NCI-H1694 treated with DMSO at 0.1 percent for 48 hours (cell line): ENCODE data around the gene HDAC4.

Experiments
- DNase-seq: peaks from one replicate; lab custom pipeline; 2025; lab: John Stamatoyannopoulos, UW

The HDAC4 gene

DNA sequence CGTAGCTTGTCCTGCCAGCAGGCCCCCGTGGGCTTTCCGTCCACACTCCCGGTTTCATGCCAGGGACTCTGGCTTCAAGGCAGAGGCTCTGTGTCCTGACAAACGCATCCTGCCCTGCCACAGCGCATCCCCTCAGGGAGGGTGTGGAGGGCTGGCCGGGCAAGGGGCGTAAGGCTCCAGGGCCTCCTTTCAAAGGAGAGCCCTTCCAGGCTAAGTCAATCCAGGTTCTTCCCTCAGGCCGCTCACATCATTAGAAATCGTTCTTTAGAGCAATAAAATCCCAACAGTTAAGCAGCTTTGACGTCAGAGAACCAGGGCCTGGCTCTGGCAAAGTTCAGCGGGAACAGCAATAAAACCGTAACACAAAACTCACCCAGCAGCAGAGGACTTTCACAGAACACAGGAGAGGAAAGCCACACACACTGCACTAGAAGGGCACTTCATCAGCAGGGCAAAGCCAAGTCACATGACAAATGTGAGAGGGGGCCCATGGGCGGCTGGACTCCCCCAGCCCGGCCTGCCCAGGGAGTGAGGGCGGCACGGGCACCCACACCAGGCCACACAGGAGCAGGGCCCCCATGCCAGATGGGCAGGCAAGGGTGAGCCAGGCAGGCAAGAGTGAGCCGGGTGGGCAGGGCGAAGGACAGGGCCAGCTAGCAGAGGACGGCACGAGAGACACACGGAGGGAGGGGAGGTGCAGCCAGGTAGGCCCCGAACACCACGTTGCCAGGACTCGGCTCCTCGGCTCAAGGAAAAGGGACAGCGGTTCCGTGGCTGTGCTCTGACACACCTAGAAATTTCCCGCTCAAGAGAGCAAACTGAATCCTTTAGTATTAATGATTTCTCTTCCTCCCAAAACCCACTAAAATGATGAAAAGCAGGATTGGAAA, 52.0 kb downstream of the HDAC4 start:
- no peak for DNase-seq

DNA sequence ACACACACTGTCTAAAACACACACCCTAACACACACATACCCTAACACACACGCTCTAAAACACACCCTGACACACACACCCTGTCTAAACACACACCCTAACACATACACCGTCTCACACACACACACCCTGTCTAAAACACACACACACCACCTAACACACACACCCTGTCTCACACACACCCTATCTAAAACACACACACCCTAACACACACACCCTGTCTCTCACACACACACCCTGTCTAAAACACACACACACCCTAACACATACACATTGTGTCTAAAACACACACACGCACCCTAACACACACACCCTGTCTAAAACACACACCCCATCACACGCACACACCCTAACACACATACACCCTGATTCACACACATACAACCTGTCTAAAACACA, 54.1 kb downstream of the HDAC4 start:
- no peak for DNase-seq

DNA sequence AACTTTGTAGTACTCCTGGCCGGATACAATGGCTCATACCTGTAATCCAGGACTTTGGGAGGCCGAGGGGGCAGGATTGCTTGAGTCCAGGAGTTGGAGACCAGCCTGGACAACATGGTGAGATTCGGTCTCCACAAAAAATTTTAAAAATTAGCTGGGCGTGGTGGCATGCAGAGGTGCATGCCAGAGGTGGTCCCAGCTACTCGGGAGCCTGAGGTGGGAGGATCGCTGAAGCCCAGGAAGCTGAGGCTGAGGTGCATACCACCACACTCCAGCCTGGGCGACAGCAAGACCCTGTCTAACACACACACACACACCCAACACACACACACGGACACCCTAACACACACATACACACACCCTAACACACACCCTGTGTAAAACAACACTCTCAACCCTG, 55.6 kb downstream of the HDAC4 start:
- no peak for DNase-seq

DNA sequence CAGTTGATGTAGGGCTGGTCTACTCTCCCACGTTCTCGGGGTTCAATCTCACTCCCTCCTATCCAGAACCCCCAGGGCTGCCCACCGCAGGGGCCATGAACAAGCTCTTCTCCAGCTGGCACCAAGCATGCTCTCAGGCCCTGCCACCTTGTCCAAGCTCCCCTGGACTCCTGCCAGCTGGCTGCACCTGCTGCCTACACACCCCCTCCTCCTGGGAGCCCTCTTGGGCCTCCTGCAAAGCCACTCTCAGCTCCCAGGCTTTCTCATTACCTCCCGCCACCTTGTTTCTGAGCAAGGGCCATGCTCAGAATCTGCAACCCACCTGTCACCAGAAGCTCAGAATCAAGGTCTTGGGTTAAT, 56.0 kb downstream of the HDAC4 start:
- no peak for DNase-seq

DNA sequence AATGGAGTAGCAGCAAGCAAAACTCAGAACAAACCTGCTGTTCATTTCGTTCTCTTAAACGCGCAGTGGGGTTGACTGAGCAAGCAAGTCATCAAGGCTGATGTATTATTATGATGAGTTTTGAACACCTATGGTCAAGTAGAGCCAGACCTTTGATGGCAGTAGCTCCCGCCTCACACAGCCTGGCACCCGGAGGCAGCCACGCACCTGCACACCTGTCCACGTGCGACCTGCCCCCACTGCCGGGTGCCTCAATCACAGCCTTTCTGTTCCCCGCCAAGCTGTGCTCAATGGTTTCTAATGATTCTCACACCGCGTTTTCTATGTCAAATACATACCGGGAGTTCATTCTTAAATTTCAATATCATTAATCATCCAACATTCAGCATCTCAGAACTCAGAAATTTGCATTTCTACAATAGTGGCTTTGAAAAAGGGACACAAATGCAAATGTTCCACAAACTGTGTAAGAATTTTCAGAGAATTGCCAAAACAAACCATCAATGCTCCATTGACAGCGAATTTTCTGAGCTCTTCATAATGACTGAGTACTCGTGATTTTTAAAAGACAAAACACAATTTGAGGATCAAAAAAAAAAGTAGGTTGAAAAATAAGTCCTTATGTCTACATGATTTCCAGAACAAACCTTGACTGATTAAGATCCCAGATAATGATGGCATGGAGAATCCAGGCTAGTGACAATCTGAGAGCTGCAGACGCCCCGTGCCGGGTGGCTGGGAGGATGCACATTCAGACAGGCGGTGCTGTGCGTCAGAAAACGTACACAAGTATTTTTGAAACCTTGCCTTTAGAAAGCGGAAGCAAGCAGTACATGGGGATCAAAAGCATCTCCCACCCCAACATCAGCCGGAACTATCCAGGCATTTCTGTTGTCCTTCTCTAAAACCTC, 56.6 kb downstream of the HDAC4 start:
- DNase-seq, result no peak

DNA sequence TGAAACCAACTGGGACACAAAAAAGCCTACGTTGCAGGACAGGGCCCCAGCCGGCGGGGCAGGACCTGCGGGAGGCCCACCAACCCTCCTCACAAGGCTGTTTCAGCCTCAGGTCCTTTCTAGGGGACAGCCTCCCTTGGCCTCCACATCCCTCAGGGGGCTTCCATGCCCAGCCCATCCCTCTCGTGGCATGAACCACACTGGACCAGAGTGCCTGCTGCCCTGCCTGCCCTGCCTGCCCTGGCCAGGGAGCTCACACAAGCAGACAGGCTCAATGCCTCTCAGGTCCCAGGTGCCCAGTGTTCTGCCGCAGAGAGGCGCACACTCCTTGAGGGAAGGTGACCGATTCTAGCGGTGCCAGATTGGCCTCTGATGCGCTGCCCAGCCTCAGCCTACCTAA, 57.4 kb downstream of the HDAC4 start:
- DNase-seq, result no peak

DNA sequence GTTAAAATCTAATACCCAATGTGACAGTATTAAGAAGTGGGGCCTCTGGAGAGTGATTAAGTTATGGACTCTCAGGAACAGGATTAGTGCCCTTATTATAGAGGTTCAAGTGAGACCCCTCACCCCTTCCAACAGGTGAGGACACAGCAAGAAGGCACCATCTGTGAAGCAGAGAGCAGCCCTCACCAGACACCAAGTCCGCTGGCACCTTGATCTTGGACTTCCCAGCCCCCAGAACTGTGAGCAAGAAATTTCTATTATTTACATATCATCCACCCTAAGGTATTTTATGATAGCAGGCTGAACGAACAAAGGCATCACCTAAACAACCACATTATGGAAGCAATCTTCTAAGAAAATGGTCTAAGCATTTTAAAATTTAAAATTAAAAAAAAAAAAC, 59.0 kb downstream of the HDAC4 start:
- no peak for DNase-seq

DNA sequence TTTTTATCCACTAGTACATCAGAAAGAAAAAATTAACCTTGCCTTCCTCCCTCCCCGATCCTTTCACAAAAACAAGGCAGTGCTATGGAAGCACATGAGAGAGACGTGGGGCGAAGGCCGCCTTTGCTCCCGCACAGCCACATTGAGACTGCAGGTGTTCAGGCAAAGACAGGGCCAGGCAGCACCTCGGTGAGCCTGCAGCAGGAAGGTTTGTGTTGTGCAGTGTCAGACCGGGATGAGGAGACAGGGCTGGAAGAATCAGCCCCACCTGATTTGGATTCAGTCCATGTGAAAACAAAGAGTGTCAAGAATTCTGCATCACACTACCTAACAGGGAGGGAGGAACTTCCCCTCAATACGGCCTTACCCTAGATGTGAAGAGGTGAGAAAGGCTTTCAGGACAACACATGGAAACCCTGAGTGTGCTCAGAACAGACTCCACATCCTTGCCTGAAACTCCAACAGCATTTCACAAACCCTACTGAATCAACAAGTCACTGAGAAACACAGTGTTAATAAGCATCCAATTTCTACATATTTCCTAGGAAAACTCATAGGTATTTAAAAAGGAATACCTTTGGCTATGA, 59.6 kb downstream of the HDAC4 start:
- no peak for DNase-seq

DNA sequence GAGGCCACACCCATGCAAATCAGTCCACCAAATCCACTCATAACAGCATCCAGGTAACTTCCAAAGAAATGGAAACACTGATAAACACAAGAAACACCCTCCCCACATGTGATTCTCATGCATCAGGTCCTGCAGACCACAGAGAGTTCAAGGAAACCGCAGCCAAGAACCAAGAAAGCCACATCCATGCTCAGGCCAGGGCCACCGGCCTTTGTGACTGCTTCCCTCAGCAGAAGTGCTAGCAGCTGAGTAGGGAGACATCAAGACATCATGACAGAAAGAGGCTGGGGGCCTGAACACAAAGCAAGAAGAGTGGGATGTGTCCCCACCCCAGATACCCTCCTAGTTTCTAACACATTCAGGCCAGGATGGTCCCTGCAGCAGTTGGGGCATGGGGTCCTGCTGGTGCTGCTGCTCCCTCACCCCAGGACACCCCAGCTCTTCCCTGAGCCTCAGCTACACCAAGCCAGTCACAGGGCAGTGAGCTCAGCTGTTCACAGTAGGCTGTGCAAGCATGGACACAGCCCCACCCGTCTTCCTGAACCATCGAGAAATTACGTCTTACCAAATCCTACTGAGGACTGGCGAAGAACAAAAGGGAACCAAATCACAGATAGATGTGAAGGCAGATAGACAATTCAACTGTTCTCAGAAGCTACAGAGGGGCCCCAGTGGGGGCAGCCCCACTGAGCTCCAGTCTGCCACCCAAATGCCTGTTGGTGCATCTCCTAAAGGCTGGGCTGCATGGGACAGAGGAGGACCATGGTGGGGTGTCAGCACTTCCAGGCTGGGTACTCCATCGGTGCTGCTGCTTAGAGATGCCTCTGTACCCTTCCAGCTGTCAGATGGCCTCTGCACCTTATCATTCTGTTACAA, 60.9 kb downstream of the HDAC4 start:
- no peak for DNase-seq

DNA sequence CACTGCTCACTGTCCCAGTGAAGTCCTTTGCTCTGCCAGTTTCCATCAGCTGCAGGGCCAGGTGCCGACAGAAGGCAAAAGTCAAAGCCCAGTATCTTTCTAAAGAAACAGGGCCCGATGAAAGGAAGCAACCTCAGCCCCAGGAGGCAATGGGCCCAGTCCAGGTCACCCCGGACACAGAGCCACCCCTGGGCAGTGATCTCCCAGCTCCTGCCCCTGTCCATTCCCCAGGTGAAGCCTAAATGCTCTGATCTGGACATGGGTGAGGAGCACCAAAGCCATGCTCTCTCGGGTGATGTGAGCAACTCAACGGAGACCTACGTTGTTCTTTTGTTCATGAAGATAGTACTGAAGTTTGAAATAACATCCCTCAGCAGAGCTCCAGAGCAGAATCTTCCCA, 61.6 kb downstream of the HDAC4 start:
- no peak for DNase-seq

DNA sequence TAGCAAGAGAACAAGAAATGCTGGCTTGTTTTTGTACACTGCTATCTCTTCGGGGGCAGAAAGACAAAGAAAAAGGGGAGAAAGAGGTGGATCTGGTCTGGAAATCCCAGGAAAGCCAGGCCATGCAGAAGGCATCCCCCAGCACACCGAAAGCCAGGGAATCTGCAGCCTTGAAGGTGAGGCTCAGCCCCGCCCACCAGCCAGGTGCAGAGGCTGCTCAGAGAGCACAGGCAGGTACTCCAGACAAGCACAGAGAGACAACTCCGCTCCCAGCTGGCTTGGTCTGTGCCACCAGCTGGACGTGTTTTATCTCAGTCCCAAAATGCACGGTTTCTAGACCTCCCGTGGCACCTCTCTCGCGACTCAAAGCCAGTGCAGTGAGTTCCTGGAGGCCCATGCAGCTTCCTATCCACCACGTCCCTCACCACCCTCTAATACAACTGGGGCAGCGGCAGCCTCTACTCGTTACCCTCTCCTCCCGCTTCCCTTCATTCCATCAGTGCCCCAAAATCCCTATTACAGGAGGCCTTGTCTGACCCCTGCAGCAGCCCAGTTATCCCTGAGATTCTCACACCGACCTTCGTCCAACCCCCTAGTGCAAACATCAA, 62.8 kb downstream of the HDAC4 start:
- DNase-seq, result no peak

DNA sequence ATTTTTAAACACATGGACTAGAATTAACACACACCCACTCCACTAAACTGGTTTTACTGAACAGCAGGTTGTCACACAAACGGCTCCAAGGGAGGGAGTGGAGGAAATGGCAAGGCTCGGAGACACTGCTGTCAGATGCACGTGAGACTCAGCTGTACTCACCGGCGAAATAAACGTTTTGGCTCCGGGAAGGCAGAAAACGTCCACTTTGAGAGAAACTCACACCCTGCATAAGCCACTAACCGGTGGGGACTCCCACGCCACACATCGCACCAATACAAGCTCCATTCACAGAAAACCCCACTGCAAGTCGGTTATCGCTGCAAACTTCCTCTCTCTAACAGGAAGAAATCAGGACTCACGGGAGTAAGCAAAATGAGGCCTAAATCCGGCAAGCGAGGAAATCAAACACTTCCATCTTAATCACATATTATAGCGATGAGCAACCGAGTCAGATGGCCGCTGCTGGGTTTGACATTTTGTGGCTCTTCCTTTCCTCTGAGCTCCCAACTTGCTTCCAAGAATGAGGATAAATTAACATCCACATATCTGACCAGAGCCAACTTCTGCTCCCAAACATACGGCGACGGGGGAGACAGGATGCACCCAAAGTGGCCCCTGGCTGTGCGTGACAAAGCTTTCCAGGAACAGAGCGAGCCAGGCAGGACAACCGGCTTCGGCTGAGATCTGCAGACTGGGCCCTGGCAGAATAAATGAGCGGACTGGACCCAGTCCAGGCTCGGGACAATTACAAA, 63.5 kb downstream of the HDAC4 start:
- DNase-seq, result no peak

DNA sequence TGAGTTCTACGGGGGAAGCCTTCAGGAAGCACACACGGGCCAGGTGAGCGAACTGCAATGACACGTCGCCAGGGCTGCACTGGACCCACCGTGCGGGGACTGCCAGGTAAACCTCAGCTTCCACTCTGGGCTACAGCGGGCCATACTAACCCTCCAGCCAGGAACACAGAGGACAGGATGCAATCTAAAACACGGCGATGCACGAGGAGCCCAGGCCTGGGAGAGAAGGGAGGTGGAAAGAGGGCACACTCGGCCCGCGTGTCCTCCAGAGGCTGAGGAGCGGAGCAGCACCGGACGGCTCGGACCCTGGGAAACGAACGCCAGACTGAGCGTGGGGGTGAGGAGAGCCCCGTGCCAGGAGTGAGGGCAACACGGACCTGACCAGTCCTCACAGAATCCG, 69.3 kb downstream of the HDAC4 start:
- no peak for DNase-seq

DNA sequence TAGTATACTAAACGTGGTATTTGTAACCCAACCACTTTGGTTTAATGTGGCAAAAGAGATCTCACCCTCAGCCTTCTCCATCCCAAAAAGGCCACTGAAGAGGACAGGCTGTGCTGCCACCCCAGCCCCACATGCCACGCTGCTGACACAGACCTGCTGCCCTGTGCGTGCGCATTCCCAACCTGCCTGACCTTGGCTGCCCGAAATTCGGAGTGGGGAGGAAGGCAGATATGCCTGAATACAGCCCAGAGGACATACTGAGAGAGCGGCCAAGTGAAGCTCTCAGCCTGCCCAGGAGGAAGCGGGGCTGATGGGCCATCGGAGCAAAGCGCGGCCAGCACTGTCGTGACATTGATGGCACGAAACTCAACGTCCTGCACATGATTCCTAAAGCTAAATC, 70.0 kb downstream of the HDAC4 start:
- no peak for DNase-seq

DNA sequence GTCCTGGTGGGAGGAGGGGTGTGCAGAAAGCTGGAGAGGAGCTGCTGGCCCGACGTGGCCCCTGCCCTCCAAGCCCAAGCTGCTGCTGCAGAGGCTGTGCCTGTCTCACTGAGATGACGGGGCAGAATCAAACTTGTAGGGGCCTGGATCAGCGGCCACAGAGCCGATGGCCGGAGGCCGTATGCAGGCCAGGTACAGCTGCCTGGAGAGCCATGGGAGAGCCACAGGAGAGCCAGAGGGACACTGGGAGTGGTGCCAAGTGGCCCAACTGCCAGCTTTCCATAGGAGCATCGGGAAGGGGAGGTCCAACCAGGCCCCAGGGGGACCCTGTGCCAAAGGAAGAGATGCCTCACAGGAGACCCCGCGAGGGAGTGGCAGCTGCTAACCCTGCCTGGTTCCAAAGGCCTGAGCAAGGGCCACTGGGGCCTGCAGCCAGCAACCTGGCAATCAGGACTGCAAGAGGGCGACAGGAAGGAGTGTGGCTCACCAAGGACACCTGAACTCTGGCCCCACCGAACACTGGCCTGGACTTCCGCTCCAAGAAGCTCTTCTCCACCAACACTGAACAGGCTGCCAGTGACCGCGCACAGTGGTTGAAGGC, 70.7 kb downstream of the HDAC4 start:
- no peak for DNase-seq

DNA sequence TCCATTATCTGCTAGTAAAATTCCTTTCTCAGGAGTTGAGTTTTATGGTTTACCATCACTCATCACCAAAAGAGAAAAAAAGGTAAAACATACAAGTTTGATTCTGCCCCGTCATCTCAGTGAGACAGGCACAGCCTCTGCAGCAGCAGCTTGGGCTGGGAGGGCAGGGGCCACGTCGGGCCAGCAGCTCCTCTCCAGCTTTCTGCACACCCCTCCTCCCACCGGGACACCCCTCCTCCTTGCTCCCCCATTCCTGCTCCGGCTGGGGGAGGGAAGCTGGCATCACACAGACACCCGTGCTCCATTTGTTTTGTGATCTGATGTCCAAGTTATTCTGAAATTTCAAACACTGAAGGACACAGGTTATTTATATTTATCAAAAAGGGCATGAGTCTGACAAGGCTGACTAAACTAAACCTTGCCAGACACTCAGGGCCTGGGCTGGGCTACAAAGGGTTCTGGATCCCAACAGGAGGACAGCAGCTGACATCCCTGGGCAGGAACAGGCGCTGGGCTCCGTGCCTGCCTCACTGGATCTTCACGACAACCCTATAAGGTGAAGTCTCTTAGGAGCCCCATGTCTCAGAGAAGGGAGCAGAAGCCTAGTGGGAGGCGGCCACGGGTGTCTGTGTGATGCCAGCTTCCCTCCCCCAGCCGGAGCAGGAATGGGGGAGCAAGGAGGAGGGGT, 71.4 kb downstream of the HDAC4 start:
- DNase-seq, result no peak

DNA sequence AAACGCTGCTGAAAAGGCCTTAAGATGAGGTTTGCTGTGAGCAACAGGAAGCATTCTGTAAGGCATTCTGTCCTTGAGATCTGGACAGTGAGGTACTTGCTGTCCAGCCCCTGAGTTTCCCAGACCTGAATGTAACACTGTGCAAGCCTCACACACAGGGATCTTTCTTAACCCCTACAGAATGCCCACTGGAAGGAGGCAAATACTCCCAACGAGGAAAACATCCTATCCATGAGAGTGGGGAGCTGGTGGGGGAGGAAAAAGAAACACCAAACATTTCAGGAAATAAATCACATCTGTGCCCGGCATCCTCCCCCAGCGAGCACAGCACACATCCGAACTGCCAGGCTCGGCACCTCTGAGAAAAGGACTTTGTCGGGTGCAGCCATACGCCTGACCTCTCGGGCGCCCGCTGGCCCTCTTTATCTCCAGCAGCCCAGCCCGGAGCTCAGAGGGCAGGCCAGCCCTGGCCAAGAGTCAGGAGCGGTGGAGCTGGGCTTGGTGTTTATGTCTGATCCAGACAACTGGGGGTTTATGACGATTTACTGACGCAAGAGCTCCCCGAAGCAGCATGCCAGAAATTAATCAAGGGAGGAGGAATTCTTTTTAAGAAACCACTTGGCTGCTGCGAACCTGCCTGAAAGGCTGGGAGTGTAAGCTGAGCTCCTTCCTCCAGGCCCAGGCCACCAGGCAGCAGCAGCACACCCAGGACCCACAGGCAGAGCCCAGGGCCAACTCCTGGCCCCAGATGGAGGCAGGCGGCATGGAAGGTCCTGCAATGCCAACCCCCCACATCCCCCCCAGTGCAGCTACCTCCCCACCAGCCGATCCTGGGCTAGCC, 72.2 kb downstream of the HDAC4 start:
- no peak for DNase-seq

DNA sequence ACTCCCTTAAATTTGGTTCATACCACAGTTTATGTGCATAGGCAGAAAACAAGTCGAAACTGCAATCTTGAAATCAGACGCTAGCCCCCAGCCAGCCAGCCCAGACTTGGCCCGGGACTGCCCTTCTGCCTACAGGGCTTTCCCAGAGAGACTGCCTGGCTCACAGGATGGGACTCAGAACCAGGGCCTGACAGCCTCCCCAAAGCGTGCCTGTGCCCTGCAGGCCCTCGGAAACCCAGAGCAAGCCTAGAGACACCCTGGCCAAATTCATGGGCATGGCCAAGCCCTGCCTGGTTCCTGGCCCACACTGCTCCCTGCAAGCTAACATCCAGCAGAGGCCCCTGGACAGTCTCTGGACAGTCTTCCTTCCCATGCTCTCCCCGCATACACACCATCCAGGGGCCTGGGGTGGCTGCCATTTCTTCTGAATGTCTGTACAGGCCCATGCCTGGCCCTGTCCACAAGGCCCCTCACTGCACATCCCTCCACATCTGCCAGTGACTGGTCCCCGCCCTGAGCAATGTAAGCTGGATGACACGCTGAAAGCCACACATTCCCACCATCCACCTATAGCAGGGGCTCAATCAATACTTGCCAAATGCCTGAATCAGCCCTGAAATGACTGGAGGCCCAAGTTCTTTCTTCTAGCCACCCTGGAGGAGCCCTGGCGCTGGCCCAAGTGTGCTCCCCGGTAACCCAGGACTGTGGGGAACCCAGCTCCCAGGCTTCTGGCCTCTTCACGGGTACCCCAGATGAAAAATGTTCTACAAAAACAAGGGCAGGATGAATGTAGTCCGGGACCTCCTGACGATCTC, 73.1 kb downstream of the HDAC4 start:
- no peak for DNase-seq
